ENCODE data around the gene SFRP5.

Gene SFRP5

GRCh38 chr10:97743169-97743943 lies 28.4 kb downstream of the SFRP5 start:
- DNase-seq (ENCODE audit: extremely low read depth in 1 of 2, low read depth in 1 of 2): no peak

- DNase-seq (ENCODE audit: extremely low read depth in 1 of 2, low read depth in 1 of 2): no peak
Measured at GRCh38 chr10:97740613-97741012, 31.2 kb downstream of the SFRP5 start.

- DNase-seq (ENCODE audit: extremely low read depth in 1 of 2, low read depth in 1 of 2): no peak
Measured at GRCh38 chr10:97738616-97739015, 33.2 kb downstream of the SFRP5 start.

- no peak for DNase-seq (ENCODE audit: extremely low read depth in 1 of 2, low read depth in 1 of 2)
Measured at GRCh38 chr10:97737770-97738265, 34.0 kb downstream of the SFRP5 start.

GRCh38 chr10:97736902-97737769 lies 34.7 kb downstream of the SFRP5 start, which contains the start of gene ZFYVE27:
ZFYVE27 (plus strand) TSS chr10:97737128; CDS start chr10:97738478, 1,350 bp downstream.
- DNase-seq (ENCODE audit: extremely low read depth in 1 of 2, low read depth in 1 of 2): peak; percentile 91 to 93

- DNase-seq (ENCODE audit: extremely low read depth in 1 of 2, low read depth in 1 of 2): no peak
Measured at GRCh38 chr10:97736403-97736901, 35.3 kb downstream of the SFRP5 start.

- no peak for DNase-seq (ENCODE audit: extremely low read depth in 1 of 2, low read depth in 1 of 2)
Measured at GRCh38 chr10:97734021-97734420, 37.8 kb downstream of the SFRP5 start.

GRCh38 chr10:97733256-97733655 lies 38.5 kb downstream of the SFRP5 start:
- DNase-seq (ENCODE audit: extremely low read depth in 1 of 2, low read depth in 1 of 2): no peak

- no peak for DNase-seq (ENCODE audit: extremely low read depth in 1 of 2, low read depth in 1 of 2)
Measured at GRCh38 chr10:97732052-97732359, 39.8 kb downstream of the SFRP5 start.

GRCh38 chr10:97731346-97732051 lies 40.3 kb downstream of the SFRP5 start:
- DNase-seq (ENCODE audit: extremely low read depth in 1 of 2, low read depth in 1 of 2): peak in 1 of 2 donors; percentile 20

- no peak for DNase-seq (ENCODE audit: extremely low read depth in 1 of 2, low read depth in 1 of 2)
Measured at GRCh38 chr10:97729014-97729413, 42.8 kb downstream of the SFRP5 start.

- DNase-seq (ENCODE audit: extremely low read depth in 1 of 2, low read depth in 1 of 2): no peak
Measured at GRCh38 chr10:97726636-97727178, 45.1 kb downstream of the SFRP5 start.

GRCh38 chr10:97724341-97724941 lies 47.4 kb downstream of the SFRP5 start:
- no peak for DNase-seq (ENCODE audit: extremely low read depth in 1 of 2, low read depth in 1 of 2)

- no peak for DNase-seq (ENCODE audit: extremely low read depth in 1 of 2, low read depth in 1 of 2)
Measured at GRCh38 chr10:97723001-97723400, 48.8 kb downstream of the SFRP5 start.

- DNase-seq (ENCODE audit: extremely low read depth in 1 of 2, low read depth in 1 of 2): no peak
Measured at GRCh38 chr10:97721871-97722780, 49.7 kb downstream of the SFRP5 start.

GRCh38 chr10:97719602-97720001 lies 52.2 kb downstream of the SFRP5 start:
- DNase-seq (ENCODE audit: extremely low read depth in 1 of 2, low read depth in 1 of 2): no peak

- no peak for DNase-seq (ENCODE audit: extremely low read depth in 1 of 2, low read depth in 1 of 2)
Measured at GRCh38 chr10:97718659-97719142, 53.1 kb downstream of the SFRP5 start.

- no peak for DNase-seq (ENCODE audit: extremely low read depth in 1 of 2, low read depth in 1 of 2)
Measured at GRCh38 chr10:97718178-97718577, 53.6 kb downstream of the SFRP5 start.

GRCh38 chr10:97717627-97718026 lies 54.2 kb downstream of the SFRP5 start:
- no peak for DNase-seq (ENCODE audit: extremely low read depth in 1 of 2, low read depth in 1 of 2)
